Stimulated activated CD4-positive, alpha-beta T cell treated with anti-CD3 and anti-CD28 coated beads, Interleukin-4, amount 100 ng/mL, for 1 hour (primary cell): ENCODE measurements around the gene ROBO2.

Source experiments
- DNase-seq: peaks from one replicate; pipeline ENCODE4 v3.0.0-alpha.2; 2020

Gene ROBO2

DNA sequence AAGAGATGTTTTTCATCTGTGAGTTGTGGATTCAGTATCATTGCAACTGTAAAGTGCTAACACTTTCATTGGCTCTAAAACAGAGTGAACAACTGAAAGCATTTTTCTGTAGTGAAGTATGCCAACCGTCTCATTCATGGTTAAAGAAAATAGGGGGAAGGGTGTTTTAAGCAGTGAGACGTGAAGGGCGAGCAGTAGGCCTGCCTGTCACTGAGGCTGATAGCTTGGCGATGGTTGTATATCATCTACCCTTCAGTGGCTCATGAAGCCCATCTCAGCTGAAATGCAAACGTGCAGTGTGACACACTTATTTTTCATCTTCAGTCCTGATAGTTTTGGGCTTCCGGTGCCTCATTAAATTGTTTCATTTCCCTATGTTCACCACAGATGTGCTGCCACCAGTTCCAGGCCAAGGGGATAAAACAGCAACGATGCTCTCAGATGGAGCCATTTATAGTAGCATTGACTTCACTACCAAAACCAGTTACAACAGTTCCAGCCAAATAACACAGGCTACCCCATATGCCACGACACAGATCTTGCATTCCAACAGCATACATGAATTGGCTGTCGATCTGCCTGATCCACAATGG, 562.0 kb downstream of the ROBO2 start:
- no peak for DNase-seq

DNA sequence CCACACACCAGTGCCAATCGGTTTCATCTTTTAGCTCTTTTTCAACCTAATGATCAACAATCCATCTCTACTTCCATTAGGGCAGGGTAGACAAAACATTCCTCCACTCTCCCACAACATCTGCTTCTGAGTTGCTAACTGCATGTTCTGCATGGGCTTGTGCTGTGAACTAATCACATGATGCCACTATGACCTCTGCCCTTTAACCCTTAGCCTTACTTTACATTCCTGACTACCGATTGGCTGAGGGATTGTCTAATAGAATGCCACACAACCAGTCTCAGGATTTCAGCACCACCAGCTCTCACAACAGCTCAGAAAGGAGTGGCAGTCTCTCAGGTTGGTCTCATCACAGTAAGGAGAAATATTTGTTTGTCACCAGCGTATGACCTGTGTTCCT, 562.8 kb downstream of the ROBO2 start:
- DNase-seq = no peak

DNA sequence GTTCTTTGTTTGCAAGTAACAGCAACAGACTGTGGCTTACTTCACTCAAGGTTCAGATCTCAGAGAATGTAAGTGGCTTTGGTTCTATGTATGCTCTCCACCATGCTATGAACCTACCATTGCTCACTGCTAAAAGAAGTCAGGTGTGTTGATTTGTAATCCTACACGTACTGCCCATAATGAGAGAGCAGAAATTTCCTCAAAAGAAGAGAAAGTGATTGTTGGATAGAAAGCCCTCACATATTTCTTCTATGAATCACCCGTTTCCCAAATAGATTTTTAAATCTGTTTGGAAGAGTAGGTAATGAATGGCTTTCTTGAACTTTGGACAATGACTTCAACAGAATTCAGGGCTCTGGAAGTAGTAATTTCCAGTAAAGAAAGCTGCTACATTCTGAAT, 565.4 kb downstream of the ROBO2 start:
- no peak for DNase-seq

DNA sequence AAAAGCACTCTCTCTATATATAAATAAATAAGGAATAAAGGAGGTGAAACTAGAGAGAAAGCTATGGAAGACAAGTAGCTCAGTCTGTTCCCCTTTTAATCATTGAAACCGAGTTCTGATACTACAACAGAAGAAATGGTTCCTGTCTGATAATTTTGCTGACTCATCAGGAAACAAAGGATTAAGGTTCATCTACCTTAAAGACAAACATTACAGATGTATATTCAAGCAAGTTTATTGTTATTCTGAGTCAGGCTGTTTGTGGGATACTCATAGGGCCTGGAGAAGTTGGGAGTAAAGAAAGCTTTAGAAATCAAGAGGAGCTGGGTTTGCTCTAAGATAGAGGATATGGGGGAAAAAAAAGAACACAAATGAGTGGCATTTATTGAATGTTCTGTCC, 566.0 kb downstream of the ROBO2 start:
- DNase-seq = no peak

DNA sequence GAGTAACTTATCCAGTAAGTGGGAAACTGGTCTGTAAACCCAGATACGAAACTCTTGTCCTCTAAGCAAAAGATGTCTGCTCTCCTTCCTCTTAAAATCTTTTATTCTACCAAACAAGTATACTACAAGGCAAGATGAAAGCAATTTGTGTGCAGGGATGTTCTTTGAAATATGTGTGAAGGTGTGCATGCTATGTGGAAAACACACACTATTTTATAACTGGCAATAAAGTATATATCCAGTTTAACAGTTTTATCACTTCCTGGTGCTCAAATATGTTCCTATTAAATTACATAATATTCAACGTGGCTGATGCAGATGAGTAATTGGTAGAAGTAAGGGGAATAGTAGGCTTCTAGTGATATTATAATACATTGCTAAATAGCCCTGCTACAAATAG, 566.5 kb downstream of the ROBO2 start:
- DNase-seq = no peak

DNA sequence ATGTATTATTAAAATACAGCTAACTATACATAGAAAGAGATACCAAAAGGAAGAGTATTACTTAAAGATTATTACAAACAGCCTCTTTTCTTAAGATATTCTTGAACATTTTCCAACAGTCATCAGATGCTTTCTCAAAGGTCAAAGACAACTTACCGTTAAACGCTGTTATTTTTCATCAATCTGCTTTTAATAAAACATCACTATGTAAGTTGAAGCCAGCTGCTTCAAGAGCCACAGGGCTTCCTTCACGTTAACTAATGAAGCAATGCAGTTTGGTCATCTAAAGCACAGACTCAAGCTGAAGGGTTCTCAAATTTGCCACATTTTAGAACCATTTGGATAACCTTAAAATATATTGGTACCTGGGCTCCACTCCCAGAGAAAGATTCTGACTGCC, 578.8 kb downstream of the ROBO2 start:
- no peak for DNase-seq

DNA sequence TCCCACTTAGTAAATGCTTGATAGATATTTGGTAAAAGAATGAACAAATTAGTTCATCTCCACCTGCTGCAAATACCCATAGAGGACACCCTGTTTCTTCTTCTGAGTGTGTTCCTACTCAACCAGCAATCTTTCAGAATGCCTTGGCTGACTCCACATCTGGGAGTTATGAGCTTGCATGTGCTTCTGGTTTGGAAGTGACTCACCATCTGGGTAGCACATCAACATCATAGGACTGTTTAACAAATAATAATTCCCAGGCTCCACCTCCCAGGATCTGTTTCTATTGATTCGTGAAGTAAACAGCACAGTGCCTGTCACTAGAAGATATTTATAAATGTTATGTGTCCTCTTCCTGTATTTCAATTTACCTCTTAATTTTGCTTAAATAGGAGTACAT, 580.1 kb downstream of the ROBO2 start:
- no peak for DNase-seq

DNA sequence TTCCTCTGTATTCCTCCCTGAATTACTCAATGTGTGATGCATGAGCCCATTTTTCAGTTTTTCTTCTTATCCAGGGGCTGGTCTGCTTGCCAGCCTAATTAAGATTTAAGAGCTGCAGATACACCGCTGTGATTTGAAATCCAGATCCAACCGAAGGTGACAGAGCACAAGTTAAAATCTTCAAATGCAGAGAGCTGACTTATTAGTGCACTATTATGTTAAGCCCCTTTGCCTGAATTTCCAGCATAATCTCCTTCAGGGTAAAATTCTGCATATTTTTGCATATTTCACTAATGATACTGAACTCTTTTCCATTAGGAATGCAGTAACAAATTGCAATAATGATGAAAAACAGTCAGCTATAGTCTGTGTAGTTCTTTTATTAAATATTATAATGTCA, 583.6 kb downstream of the ROBO2 start:
- DNase-seq = no peak

DNA sequence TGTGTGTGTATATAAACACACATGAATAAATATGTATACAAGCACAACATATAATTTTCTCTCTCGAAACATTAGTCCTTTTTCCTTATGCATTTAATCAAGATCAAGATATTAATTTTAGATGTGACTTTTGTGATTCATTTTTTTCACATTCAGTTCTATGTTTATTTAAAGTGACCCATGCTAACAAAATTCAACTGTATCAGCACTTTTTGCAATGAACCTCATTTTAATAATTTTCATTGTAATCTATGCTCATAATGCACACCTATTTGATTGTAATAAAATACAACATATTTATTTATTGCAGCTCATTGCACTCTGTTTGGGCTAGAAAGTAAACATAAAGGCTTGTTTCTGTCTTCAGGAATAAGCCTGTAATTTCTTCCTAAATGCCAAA, 586.3 kb downstream of the ROBO2 start:
- no peak for DNase-seq

DNA sequence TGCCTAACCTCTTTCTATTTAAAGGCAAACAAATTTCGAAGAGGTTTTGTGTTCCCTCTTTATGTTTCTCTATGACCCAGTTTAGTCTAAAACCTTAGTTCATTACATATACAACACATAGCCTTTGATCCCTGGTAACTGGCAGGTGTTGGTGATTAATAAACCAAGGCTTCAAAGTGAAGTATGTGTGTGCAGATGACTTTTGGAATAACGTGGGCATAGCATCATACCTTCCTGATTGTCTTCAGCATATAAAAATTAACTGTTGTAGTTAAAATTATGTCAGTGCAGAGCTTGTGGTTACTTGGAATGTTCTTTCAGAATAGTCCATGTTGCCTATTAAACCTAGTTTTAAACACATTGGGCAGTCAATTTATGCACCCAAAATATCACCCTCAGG, 608.3 kb downstream of the ROBO2 start:
- no peak for DNase-seq

DNA sequence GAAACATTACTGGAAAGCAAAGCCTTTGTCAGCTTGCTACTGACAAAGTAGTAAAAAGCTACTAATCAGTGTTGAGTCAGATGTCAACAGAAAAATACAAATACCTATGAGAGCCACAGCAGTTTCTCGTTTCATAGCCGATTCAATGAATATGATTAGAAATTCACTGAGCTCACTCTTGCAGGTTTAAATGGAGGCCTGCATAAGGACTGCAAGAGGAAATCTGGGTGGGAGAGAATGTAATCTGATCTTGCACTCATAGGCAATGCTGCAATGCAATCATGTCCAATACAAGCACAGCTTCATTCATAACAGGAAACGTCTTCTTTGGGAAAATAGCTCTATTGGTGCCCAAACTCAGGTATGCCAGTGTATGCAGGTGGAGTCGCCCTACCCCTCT, 608.8 kb downstream of the ROBO2 start:
- no peak for DNase-seq

DNA sequence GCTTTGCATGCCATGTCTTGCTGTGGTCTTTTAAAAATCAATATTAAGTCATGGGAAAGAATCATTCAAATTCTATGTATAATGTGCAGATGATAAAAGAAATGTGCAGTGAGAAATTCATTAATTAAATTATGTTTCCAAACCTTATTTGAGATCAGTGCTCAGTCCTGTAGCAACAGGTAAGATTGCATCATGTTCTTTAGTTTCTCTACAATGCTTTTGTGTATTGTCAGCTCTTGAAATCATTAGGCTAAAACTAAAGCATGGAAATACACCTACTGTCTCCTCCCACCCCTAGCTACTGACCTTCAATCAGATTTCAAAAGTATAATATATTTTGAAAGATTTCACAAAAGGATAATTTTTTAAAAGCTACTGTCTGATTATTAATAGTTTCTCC, 612.7 kb downstream of the ROBO2 start:
- DNase-seq = no peak

DNA sequence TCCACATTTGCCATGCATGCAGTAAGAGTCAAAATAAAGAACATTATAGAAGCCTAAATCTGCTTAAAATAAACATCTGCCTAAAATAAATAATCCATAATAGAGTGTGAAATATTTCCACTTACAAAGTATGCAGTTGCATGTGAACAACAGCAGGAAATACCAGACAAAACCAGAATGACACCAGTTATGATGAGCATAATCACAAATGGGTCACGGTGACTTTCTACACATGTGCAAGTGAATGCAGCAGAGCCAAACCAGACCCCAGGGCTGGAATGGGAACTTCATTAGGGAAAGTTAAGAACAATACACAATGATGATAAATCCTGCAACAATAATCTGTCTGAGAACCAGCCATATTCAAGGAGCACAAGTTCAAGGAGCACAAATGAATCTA, 615.5 kb downstream of the ROBO2 start:
- DNase-seq = no peak

DNA sequence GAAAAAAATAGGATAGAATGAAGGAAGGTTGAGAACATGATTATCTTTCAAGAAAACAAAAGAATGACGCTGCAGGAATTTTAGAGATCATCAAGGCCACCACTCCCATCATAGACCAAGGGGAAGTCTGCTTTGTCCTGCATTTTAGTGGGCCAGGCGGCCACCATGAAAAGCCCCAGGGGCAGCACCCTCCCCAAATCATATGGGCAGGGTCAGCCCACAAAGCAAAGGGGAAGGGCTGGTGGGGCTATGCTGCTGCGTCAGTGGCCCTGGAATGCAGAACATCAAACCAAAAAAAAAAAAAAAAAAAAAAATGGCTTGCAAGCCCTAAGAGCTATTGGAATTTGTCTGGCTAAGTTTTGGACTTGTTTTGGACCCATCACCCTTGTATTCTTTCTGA, 620.8 kb downstream of the ROBO2 start:
- DNase-seq = no peak

DNA sequence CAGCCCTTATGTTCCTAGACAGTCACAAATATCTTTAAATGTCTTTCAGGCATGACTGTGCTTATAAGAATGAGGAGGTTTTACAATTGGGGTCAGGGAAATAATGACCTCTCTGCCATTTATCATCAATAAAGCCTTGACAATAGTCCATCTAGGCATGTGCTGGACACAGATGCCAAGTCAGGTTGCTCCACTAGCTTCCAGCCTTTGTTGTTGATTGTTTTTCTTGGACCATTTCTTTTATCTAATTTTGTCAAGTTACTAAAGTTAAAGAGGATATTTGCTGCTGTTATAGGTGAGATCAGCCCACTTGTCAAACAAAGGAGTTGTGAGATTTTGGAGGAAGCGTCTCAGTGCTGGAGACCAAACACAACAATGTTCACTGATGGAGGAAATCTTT, 628.0 kb downstream of the ROBO2 start:
- no peak for DNase-seq

DNA sequence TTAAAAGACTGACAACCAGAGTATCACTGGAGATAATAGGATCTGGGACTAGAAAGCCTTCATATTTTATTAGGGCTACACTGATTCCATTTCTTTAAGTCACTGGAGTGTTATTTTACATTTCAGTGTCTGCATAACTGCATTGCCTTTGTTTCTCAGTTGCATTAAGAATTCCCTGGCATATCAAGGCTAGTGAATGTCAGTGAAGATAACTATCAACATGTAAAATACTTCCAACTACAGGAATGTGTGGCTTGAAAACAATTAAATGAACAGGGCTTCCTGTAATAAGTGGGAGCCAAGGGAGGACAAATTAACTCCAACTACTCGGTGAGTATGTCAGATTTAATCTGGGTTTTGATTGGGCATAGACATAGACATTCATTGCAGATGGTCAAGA, 628.5 kb downstream of the ROBO2 start:
- no peak for DNase-seq

DNA sequence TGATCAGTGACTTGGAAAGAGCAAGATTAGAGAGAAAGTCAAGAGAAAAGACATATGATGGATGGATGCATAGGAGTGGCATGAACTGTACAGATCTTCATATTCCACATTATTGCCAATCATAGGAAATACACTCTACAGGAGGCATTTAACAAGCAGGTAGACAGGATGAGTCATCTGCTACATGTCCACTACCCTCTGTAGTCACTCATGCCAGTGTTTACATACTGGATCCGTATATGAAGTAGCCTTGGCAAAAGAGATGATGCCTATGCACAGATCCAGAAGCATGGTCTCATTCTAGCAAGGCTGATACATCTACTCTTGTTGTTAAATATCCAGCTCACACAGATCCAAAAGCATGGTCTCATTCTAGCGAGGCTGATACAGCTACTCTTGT, 632.1 kb downstream of the ROBO2 start:
- no peak for DNase-seq

DNA sequence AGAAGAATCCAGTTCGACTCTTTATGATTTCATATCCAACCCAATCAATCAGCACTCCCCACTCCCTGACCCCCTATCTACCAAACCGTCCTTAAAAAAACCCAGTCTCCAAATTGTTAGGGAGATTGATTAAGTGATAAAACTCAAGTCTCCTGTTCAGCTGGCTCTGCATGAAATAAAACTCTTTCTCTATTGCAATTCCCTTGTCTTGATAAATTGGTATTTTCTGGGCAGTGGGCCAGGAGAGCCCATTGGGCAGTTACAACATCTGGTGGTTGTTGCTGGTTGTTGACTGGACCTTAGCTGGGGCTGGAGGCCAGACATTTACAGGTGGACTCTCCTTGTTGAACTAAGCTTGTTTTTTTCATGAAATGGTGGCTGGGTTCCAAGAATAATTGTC, 642.3 kb downstream of the ROBO2 start:
- no peak for DNase-seq

DNA sequence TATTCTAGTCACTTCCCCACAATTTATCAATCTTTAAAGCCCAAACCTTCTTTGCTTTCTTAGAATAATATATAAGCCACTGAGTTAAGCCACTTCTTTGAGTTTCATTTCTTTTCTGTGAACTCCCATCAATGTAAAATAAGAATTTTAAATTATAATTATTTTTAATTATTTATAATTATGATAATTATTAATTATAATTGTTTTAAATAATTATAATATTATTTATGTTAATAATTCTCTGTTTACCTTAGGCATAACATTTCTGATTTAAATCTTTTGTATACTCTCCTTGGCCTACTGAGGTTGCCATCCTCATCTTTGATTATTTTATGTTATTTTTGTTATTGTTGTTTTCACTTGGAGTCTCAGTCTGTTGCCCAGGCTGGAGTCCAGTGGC, 644.2 kb downstream of the ROBO2 start:
- DNase-seq = no peak

DNA sequence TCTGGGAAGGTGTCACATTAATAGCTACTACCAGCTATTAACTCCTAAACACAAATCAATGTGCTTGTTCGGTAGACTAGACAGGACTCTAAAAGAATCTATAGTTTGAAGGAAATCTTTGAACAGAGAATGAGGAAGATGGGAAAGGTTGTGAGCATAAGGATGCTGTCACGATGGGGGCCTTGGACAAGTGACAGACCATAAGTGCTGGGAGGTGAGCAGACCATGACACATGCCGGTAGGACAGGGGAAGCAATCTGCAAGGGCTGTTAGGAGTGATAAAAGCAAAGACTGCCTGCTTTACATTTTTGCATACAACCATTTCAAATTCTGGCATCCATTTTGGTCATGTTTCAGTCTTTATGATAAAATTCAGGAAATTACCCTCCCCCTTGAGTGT, 645.8 kb downstream of the ROBO2 start:
- no peak for DNase-seq

DNA sequence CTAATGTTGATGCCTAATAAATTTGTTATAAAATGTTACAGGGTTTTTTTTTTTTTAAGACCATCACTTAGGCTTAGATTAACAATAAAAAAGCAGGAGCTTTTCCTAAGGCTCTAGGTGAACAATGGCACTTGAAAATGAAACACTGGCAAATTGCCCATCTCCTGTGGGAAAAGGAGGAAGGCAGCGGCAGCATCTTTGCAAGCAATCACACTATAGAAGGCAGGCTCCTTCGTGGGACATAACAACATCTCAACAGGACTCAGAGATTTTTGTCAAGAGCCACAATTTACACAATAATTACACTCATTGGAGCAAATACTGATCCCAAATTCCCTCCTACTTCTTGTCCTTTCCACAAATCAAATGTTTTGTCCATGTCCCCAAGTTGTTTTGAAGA, 646.7 kb downstream of the ROBO2 start:
- DNase-seq = no peak

DNA sequence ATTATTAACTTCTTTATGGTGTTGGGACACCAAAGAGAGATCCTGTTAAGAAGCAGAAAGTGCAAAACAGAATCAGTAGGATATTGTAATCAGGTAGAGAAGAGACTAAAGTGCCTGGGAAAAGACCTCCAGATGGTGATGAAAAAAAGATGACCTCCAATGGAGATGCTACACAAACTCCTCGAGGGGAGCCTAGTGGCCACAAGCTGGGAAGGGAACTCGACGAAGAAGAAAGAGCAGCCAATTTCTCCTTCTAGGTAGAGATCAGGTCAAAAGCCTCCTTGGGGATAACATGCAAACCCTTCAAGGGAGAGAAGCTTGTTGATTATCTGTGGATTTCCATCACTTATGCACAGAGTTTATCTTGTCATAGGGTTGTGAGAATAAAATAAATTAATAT, 647.6 kb downstream of the ROBO2 start:
- no peak for DNase-seq

DNA sequence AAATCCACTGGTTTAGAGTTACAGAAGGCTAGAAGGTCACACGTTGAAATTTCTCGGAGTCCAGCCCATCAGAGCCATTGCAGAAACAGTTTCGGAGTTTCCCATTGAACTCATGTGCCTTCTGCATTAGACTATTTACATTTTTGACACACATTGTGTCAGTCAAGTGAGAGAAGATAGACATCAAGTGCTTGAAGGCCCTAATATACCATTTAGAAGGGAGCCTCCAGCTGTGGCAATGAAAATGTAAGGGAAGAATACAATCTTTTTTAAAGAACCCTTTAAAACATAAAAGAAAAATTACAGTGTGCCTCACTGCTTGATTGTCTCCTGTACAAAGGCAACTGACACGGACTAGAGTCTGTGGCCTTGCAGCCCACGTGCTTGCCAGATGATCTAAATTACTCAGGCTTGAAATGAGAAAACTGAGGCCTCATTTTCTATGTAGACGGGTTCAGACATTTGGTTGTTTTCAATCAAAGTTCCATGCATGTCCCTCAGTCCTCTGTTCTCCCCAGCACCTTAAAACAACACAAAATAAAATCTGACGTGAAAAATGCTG, 650.5 kb downstream of the ROBO2 start:
- no peak for DNase-seq

DNA sequence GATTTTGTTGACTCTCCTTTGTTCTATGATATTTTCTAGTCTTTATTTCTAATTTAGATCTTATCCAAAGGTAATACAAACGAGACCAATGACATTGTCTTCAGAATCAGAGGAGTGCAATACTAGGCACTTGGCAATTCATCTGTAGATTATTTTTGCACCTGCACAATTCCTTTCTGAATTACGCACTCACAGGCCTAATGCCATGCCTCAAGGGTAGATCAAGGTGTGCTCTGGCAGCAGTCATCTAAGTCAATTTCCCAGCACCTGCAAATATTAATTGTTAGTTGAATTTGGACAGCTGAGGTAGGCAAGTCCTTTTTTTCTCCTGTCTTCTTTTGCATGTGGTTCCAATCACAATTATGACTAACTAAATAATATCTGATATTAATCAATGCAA, 653.2 kb downstream of the ROBO2 start:
- DNase-seq = no peak

DNA sequence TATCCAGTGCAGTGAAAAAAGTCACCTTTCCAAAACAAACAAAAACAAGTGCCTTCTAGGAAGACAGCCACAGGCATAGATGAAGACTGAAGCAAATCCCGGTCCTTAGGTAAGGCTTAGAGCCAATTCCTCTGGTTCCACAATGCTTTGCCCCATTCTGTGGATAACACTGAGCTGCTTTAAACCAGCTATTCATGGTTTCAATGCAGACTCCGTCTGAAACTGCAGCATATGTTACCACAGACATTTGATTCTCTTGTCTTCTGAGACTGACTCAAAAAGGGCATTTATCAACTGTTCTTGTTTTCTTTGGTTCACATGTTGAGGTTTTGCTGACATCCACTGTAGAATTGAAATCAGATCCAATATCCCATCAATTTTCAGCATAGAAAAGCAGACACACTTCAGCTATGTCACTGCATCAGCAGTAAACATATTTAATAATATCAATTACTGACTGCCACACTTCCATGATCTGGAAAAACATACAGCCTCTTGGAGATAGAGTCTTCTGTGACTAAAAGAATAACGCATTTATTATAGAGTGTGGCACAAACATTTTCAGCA, 659.3 kb downstream of the ROBO2 start:
- DNase-seq = no peak
